Measurements from ENCODE around the gene JPH2.

DNA sequence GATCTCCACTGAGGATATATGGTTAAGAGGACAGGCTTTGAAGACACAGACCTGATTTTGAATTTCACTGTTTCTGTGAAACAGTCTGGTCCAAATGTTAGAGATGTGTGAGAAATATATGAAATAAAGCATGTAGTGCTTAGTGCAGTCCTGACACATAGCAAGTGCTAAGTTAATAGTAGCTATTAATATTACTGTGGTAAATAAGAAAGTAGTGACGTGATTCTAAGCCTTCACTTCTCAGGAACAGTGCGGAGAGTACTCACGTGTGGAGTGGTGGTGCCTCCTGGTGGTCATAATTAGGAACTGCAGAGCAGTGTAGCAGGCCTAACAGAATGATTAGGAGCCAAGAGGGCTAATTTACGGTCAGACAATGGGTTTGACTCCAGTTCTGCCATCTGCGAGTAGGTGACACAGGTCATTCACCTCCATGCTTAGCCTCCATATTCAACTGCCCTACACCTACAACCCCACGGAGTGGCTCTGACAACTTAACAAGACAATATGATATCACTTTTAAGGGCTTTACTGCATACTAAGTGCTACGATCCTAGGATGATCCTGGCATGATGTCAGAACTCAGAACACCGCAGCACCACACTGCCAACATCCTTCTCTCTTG is 106.2 kb downstream of the JPH2 start:
- TF ChIP-seq POLR2A (IDR thresholded peaks at IDR 0.05) = no peak
- TF ChIP-seq, protein P1, sequence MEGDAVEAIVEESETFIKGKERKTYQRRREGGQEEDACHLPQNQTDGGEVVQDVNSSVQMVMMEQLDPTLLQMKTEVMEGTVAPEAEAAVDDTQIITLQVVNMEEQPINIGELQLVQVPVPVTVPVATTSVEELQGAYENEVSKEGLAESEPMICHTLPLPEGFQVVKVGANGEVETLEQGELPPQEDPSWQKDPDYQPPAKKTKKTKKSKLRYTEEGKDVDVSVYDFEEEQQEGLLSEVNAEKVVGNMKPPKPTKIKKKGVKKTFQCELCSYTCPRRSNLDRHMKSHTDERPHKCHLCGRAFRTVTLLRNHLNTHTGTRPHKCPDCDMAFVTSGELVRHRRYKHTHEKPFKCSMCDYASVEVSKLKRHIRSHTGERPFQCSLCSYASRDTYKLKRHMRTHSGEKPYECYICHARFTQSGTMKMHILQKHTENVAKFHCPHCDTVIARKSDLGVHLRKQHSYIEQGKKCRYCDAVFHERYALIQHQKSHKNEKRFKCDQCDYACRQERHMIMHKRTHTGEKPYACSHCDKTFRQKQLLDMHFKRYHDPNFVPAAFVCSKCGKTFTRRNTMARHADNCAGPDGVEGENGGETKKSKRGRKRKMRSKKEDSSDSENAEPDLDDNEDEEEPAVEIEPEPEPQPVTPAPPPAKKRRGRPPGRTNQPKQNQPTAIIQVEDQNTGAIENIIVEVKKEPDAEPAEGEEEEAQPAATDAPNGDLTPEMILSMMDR (IDR thresholded peaks at IDR 0.05) = peak; percentile 99
